ENCODE data around the gene SP7.
"Not testable (repeated sequence)": the region's sequence is repeated elsewhere in the genome, so short reads cannot be mapped to it uniquely, and the experiment has no call there.

Gene SP7

GRCh38 chr12:53336181-53336681 is at the start of gene SP7:
SP7 (minus strand) TSS chr12:53336354; CDS start chr12:53335646, 708 bp downstream.
- in situ Hi-C loops (cut with MboI; ENCODE audit: low sequenced_read_pairs): no loop called here

GRCh38 chr12:53383258-53383657 is 47.1 kb upstream of the SP7 start:
- in situ Hi-C loops (cut with MboI; ENCODE audit: low sequenced_read_pairs): no loop called here

GRCh38 chr12:53381731-53382630 is 45.8 kb upstream of the SP7 start:
- in situ Hi-C loops (cut with MboI; ENCODE audit: low sequenced_read_pairs): no loop called here

GRCh38 chr12:53380794-53381730 is 44.9 kb upstream of the SP7 start:
- in situ Hi-C loops (cut with MboI; ENCODE audit: low sequenced_read_pairs): no loop called here

- in situ Hi-C loops (cut with MboI; ENCODE audit: low sequenced_read_pairs): no loop called here
These were observed 44.1 kb upstream of the SP7 start, which contains the start of gene SP1 for GRCh38 chr12:53380104-53380793. SP1 (plus strand) TSS chr12:53380176; CDS start chr12:53380292, 116 bp downstream.

- in situ Hi-C loops (cut with MboI; ENCODE audit: low sequenced_read_pairs): no loop called here
These were observed 43.4 kb upstream of the SP7 start for GRCh38 chr12:53379389-53380103.

- in situ Hi-C loops (cut with MboI; ENCODE audit: low sequenced_read_pairs): no loop called here
These were observed 42.7 kb upstream of the SP7 start for GRCh38 chr12:53378724-53379388.

GRCh38 chr12:53378222-53378621 is 42.1 kb upstream of the SP7 start:
- in situ Hi-C loops (cut with MboI; ENCODE audit: low sequenced_read_pairs): no loop called here

- in situ Hi-C loops (cut with MboI; ENCODE audit: low sequenced_read_pairs): no loop called here
These were observed 40.6 kb upstream of the SP7 start for GRCh38 chr12:53376747-53377146.

- in situ Hi-C loops (cut with MboI; ENCODE audit: low sequenced_read_pairs): not testable (repeated sequence)
These were observed 38.1 kb upstream of the SP7 start for GRCh38 chr12:53374277-53374676.

- in situ Hi-C loops (cut with MboI; ENCODE audit: low sequenced_read_pairs): not testable (repeated sequence)
These were observed 37.5 kb upstream of the SP7 start for GRCh38 chr12:53373554-53374133.

- in situ Hi-C loops (cut with MboI; ENCODE audit: low sequenced_read_pairs): no loop called here
These were observed 29.2 kb upstream of the SP7 start for GRCh38 chr12:53365245-53365904.

GRCh38 chr12:53361638-53362037 is 25.5 kb upstream of the SP7 start:
- in situ Hi-C loops (cut with MboI; ENCODE audit: low sequenced_read_pairs): not testable (repeated sequence)

- in situ Hi-C loops (cut with MboI; ENCODE audit: low sequenced_read_pairs): no loop called here
These were observed 22.8 kb upstream of the SP7 start for GRCh38 chr12:53358836-53359419.

- in situ Hi-C loops (cut with MboI; ENCODE audit: low sequenced_read_pairs): no loop called here
These were observed 19.0 kb upstream of the SP7 start for GRCh38 chr12:53355121-53355520.

GRCh38 chr12:53353257-53353655 is 17.1 kb upstream of the SP7 start:
- in situ Hi-C loops (cut with MboI; ENCODE audit: low sequenced_read_pairs): loop anchor here (5.0 kb wide), 1 partner anchor 69 kb away; the partner anchor contains the start of gene AMHR2

- in situ Hi-C loops (cut with MboI; ENCODE audit: low sequenced_read_pairs): loop anchor here (5.0 kb wide), 1 partner anchor 70 kb away; the partner anchor contains the start of gene AMHR2
These were observed 16.4 kb upstream of the SP7 start for GRCh38 chr12:53352331-53353256.
